GM21528 (cell line): ENCODE data around the gene ATP2A3.

Source experiments
- ATAC-seq: cut with Tn5 transposase; IDR thresholded peaks from one replicate; pipeline ENCODE4 v1.9.1; 2021; ENCODE audit warnings: mild to moderate bottlenecking, moderate library complexity; ENCODE audit not compliant: unreplicated experiment, low FRiP score

The ATP2A3 gene

GRCh38 chr17:3929764-3930163 is 34.5 kb downstream of the ATP2A3 start:
- ATAC-seq, result no peak

GRCh38 chr17:3929181-3929580 is 35.1 kb downstream of the ATP2A3 start:
- ATAC-seq, result no peak

- no peak for ATAC-seq
Observed at GRCh38 chr17:3928406-3928805, 35.8 kb downstream of the ATP2A3 start.

- ATAC-seq, result no peak
Observed at GRCh38 chr17:3927628-3928340, 36.5 kb downstream of the ATP2A3 start.

- no peak for ATAC-seq
Observed at GRCh38 chr17:3926860-3927627, 37.2 kb downstream of the ATP2A3 start.

- no peak for ATAC-seq
Observed at GRCh38 chr17:3925684-3926485, 38.4 kb downstream of the ATP2A3 start.

- ATAC-seq, result no peak
Observed at GRCh38 chr17:3924512-3925350, 39.5 kb downstream of the ATP2A3 start.

- no peak for ATAC-seq
Observed at GRCh38 chr17:3923466-3924190, 40.6 kb downstream of the ATP2A3 start.

GRCh38 chr17:3922765-3923164 is 41.5 kb downstream of the ATP2A3 start:
- ATAC-seq, result no peak

- ATAC-seq, result no peak
Observed at GRCh38 chr17:3921502-3922319, 42.5 kb downstream of the ATP2A3 start.

- no peak for ATAC-seq
Observed at GRCh38 chr17:3921006-3921405, 43.2 kb downstream of the ATP2A3 start.

GRCh38 chr17:3919123-3919624 is 45.1 kb downstream of the ATP2A3 start:
- no peak for ATAC-seq

GRCh38 chr17:3918372-3919122 is 45.7 kb downstream of the ATP2A3 start:
- no peak for ATAC-seq

GRCh38 chr17:3917391-3917931 is 46.8 kb downstream of the ATP2A3 start:
- no peak for ATAC-seq

GRCh38 chr17:3916825-3917224 is 47.4 kb downstream of the ATP2A3 start:
- ATAC-seq, result no peak

GRCh38 chr17:3915995-3916696 is 48.1 kb downstream of the ATP2A3 start, which contains the start of gene P2RX1:
Gene P2RX1, minus strand, starts transcription at chr17:3916465. Its CDS starts 240 bp downstream, at chr17:3916225.
- ATAC-seq, result no peak

- no peak for ATAC-seq
Observed at GRCh38 chr17:3915581-3915994, 48.6 kb downstream of the ATP2A3 start.
